NCI-H345 treated with DMSO at 0.1 percent for 48 hours (cell line): ENCODE results near the gene BRCC3.

ENCODE experiments used
- DNase-seq: peaks from one replicate; lab custom pipeline; 2025; ENCODE audit not compliant: unreplicated experiment; lab: John Stamatoyannopoulos, UW

The BRCC3 gene

DNA sequence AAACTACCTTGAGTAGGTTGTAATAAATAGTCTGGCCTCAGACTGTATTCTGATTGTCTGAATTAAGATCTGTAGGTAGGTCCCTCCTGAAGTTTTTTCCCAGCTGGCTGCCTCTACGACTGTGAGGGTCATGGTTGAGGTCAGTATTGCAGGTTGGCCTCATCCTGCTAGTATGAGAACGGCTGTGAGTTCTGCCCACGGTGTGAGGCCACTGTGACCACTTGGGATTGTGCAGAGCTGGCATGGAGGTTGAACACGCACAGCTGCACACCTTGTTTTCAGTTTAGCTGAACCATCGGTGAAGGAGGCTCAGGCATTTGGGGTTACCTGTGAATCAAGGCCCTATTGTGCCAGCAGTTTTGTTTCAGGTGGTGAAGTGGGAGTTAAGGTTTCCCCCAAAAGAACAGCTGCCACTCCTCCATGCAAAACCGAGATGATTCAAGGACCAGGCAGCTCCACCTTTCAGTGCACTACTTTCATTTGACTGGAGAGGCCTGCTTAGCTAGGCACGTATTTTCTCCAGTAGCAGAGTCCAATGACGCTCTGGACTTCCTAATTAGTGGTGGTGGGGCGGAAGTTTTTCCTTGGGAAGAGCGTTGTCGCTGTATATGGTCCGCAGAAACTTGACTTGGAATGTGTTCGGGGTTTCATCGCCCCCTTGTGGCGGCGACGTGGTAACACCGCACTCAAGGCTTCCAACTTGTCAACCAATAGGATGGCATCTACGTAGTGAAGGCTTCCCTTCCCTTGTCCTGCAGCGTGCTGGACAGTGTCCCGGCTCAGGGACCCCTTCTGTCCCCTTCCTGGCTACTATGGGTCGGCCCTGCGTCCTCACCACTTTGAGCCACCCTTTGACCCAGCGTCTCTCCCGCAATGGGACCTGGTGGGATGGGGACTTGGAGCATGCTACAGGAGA lies 14.2 kb upstream of the BRCC3 start:
- DNase-seq, result peak; percentile 49

DNA sequence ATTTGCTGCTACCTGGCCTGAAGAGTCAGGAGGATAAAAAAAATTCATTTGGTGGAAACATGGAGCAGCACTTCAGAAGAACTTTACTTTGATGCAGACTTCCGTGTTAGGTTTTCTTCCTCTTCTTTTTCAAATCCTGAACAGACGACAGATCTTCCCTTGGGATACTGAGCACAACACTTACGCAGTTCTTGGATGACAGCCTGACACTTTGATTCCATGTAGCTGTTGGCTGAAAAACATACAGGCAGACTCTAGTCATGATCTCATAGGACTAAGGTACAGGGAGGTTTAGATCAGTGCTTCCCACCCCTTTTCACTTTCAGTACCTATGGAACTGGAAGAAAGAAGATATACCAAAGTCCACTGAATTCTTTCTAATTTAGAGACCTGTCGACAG lies 9.5 kb upstream of the BRCC3 start:
- no peak for DNase-seq

DNA sequence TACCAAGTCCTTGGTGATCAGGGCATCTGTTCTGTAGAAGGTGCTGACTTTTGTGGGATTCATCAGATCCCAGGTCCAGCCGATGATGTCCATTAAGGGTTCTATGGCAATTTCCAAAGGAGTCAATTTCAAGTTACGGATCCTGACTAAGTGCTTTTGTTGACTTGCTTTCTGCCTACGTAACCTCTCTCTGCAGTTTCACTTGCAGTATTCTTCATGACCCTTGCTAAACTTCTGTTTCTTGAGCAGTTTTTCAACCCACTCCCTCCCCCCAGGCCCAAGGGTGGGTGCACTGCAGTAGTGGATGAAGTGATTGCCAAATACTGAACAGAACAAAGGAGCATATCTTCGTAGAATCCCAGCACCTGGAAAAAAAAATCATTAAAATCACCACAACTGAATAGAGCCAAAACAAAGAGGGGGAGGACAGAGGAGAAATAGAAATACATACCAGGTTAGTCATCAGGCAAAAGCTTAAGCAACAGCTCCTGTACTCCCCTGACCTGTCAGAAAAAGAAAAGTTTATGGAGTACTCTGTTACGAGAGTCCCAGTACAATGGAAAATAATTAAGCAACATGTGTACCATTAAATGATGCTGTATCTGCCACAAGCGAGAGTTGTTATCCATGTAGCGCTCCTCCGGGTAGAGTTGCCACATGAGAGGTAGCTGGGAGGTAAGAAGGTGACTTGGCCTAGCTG lies 6.1 kb upstream of the BRCC3 start:
- DNase-seq, result no peak

DNA sequence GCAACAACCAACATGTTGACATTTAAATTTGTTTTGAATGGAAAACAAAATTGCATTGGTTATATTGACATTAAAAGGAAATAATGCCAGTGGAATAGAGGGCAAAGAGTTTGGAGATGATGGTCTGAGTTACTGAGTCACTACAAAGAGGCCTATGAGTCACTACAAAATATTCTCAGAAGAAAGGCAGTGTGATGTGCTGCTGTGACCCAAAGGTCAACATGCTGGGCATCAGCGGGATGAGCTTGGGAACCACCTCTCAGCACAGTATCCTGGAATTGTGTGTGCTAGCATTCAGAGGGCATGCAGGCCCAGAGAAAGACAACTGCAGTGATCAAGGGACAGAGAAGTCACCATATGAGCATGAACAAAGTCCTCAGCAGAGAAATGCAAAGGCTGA lies 3.1 kb upstream of the BRCC3 start:
- DNase-seq, result no peak

DNA sequence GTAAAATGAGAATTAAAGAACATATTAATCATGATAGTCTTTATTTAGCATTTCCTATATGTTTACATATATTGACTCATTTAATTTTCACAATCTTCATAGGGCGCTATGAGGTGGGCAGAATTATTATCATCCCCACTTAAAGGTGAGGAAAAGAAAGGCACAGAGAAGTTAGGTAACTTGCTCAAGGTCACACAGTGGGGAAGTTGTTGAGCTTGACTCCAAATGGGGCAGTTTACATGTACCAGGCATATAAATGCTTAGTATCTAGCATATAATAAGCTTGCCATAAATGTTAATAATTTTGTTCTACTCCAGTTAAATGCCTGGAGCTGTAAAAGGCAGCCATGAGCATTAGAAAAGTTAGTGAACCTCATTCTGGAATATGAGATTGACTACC lies 1.9 kb upstream of the BRCC3 start:
- DNase-seq, result no peak

DNA sequence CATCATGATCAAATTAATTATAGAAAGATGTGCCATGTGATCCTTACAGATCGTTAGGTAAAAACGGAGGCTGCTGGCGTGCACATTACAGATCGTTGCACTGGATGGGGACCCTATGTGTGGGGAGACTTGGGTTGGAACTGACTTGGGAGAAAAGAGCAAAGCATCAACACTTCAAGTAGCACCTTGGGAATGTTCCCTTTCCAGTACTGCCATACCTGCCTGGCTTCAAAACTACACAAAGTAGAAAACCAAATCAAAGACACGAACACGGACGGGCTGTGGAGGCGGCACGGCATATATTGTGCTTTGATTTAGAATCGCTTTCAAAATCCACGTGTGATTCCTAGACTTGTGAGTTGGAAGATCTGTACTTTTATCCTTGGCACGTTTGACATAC lies 1.3 kb upstream of the BRCC3 start:
- no peak for DNase-seq

DNA sequence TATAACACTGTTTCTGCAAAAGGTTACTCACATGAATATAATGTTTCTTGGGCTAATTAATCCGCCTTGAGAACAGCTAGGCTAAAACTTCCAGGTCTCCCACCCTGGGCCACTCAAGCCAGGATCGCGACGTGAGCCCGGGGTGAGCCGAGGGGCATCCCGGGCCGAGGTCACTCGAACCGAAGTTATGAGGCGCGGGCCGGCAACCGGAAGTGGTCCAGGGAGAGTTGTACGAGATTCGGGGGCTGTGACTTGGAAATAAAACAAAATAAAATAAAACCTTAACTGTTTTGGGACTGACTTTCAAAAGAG lies 689 bp upstream of the BRCC3 start:
- no peak for DNase-seq

DNA sequence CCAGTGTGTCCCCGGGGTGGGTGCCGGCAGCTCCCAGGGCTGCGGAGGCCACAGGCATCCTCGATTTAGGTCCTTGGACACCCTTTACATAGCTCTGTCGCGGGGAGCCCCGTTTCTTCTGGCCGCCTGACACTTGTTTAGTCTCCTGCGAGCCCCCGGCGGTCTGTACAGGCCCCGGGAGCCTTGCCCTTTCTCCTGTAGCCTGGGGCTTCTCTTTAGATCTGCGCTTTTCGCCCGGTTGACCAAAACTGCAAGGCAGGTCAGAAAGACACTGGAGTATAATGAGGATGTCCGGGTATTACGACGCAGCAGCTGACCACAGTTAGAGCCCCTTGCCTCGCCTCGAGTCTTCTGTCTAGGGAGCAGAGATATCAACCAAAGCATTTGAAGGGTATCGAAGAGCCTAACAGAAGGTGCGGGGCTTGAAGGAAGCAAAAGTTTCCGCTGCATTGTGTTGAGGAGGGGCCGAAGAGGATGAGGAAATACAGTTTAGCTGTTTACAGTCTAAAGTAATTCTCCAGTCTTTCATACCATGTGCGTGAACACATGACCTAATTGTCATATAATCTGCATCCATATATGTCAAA lies 479 bp downstream of the BRCC3 start:
- no peak for DNase-seq

DNA sequence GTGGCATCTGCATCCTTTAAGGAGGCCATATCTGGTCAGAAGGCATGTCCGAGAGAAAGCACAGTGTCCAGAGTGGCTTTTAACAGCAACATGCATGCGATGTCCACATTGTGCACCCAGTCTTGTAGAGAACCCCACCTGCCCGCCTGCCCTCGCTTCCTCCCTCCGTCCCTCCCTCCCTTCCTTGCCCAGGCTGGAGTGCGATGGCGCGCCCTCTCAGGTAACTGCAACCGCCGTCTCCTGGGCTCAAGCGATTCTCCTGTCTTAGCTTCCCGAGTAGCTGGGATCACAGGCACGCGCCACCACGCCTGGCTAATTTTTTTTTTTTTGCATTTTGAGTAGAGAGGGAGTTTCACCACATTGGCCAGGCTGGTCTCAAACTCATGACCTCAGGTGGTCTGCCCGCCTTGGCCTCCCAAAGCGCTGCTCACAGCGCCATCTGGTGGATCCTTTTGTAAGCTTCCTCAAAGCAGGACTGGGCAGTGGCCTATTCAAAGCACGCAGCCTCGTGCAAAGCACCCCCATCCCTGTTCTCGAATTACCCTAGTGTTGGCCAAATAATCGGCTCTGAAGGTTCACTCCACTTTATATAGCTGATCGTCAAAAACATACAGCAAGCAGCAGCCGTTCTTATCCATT lies 15.0 kb downstream of the BRCC3 start:
- DNase-seq, result no peak

DNA sequence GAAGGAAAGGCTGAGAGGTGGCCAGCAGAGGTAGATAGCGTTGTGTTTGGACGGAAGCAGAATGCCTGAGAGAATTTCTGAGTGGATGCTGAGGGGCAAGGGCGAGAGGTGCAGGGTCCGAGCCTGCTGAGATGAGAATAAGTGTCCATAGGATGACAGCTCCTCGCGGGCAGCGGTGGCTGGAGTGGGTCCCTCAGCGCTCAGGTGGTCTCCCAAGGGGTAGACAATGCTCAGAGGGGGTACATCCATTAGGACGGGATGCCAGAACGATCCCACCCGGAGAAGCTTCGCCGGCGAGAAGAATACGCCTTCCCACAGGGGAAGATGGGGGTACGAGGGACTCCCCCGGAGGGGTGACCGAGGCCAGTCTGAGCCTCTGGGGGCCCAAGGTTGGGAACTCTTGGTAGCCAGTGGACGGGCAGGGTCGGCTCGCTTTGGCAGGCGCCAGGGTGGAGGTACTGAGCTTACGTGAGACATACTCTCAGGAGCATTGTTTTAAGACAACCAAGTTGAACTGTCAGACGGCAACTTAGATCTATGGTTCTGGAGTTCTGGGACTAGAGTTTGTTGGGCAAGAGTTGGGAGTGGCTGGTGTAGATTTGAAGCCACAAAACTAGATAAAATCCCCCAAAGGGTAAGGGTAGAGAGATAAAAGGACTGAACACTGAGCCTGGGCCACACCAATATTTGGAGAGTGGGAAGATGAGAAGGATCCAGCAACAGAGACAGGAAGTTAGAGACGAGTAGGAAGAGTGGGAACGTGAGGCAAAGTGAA lies 15.8 kb downstream of the BRCC3 start:
- no peak for DNase-seq

DNA sequence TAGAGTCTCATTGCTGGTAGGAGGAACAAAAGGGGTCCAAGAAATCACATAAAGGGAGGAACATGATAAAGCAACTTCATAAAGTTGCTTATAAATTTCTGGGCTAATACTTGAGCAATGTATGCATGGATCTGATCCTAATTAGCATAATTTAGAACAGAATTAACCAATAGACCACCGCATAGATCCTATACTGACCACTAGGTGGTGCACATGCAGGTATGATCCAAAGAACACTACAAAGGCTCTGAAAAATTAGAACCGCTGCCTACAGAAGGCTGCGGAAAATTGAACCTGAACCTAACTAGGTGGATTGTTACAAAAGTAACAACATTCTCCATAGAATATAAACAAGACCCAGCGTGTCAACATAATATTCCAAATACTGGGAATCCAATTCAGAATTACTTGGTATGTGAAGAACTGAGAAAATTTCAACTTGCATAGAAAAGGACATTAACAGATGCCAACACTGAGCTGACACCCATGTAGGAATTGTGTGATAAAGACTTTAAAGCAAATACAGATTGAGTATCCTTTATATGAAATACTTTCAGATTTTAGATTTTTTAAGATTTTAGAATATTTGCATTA lies 23.3 kb downstream of the BRCC3 start:
- peak; percentile 8 for DNase-seq

DNA sequence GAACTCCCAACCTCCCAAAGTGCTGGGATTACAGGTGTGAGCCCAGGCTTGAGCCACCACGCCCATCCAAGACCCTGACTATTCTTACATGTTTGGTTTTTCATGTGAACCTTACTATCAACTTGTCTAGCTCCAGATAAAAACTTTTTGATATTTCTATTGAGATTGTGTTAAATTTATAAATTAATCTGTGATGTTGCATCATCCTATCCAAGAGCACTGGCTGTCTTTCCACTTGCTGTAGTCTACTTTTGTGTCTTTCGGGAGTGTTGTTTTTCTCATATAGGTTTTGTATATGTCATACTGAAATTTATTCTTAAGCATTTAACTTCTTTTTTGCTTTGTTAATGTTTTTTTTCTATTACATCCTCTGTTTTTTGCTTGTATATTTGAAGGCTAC lies 34.6 kb downstream of the BRCC3 start:
- no peak for DNase-seq

DNA sequence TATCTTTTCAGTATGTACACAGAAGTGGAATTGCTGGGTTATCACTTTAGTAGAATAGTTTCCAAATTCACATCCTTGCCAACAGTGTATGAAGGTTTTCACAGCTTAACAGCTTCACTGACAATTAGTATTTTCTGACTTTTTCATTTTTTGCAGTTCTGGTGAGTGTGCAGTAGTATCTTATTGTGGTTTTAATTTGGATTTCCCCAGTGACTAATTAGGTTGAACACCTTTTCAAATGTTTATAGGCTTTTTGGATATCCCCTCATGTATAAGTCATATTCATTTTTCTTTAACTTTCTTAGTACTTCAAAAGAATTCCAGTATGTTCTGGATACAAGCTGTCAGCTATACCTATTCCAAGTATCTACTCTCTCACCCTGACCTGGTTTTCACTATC lies 37.1 kb downstream of the BRCC3 start:
- no peak for DNase-seq

DNA sequence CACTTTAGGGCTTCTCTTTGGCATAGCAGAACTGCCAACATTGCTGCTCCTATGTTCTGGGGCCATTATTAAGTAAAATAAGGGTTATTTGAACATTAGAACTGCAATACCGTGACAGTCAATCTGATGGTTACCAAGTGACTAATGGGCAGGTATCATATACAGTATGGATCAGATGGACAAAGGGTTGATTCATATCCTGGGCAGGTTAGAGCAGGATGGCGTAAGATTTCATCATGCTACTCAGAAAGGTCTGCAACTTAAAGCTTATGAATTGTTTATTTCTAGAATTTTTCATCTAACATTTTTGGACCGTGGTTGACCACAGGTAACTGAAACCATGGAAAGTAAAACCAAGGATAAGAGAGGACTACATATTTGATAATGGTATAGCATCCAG lies 40.9 kb downstream of the BRCC3 start:
- no peak for DNase-seq

DNA sequence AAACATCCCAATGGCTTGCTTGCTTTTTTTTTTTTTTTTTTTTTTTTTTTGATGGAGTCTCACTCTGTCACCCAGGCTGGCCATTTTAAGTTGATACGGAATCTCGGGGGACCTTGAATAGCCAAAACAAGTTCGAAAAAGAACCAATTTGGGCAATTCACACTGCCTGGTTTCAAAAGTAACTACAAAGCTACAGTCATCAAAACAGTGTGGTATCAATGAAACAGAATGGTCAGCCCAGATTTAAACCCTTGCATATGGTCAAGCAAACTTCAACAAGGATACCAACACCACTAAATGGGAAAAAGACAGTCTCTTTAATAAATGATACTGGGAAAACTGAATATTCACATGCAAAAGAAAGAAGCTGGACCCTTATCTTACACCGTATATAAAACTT lies 41.8 kb downstream of the BRCC3 start:
- DNase-seq, result no peak

DNA sequence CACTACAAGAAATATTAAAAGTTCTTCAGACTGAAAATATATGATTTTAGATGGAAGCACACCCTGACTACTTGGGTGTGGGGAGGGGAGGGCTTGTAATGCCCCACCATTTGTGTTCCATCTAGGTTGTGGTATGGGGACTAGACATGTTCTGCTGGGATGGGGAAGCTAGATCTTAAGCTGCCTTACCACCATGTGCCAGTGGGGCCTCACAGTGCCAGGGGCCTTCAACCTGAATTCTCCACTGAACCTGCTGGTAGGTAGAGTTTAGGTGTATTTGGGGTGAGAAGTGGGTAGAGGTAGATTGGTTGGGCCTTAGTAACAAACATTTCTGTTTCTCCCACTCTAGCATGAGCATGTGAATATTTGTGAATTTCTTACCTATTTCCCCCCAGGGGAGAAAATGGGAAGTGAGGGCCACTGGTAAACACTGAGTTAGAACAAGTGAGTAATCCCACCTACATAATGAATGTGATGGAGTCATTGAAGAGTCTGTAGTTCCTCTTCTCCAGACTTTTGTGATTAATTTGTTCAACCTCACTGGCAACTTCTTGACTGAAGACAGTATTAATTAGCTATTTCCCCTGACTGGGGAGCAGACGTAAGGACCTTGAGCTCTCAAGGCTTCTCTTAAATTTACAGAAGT lies 44.0 kb downstream of the BRCC3 start:
- DNase-seq, result no peak

DNA sequence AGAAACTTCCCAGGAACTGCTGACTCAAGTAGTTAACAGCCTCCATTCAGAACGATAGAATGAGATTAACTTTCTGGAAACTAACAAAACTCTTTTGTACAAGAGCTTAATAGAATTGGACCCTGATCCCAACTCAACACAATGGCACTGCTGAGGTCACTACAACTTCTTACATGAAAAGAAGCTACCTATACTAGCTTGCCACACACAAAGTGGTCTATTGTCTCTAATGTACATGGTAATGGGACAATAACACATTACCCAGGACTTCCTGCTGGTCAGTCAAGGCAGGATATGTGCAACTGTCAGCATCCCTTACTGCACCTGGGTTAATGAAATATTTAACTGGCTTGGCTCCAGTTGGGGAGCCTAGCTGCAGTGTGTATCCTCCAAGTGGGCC lies 56.2 kb downstream of the BRCC3 start:
- DNase-seq, result no peak

DNA sequence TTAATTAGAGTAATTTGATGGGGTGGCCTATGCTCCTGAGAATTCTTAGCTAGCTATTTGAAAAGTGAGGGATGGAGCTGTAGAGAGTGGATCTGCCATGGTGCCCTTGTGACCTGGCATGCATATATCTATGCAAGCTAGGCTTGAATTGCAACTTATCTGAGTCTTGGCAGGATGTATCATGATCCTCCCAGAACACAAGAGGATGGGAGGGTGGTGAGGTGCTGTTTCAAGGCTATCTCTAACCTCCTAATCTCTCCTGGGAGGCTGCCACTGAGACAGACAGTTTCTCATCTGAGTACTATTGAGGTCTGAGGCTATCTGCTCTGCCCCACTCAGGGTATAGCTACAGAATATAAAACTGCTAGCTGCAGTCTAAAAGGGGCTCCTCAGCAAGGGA lies 56.6 kb downstream of the BRCC3 start:
- DNase-seq, result no peak

DNA sequence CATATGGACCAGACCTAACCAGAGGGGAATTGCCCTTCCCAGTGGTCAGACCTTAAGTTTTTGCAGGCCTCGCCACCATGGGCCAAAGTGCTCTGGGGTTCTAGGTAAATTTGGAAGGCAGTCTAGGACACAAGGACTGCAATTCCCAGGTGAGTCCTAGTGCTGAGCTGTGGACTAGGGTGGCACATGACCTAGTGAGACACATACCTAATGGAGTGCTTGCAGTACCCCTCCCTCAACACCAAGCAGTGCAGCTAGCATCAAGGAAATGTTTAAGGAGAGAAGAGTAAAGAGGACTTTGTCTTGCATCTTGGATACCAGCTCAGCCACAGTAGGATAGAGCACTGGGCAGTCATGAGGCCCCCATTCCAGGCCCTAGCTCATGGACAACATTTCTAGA lies 60.8 kb downstream of the BRCC3 start:
- no peak for DNase-seq

DNA sequence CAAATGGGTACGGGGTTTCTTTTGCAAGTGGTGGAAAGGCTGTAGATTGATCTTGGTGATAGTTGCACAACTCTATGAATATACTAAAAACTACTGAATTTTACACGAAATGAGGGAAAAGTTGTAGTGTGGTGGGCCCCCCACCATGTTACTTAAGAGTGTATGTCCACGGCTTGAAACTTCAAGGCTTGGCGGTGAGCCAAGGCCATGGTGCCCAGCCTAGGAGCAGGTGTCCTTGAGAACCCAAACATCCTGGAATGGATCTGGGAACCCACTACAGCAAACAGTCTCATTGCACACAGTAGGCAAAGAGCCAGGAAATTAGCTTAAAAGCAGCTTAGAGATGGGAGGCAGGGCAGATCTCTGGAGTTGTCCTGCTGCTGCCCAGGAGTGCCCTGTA lies 62.9 kb downstream of the BRCC3 start:
- DNase-seq, result no peak
